Choroid plexus epithelial cell (primary cell): ENCODE data around the gene CARNS1.

Source experiments
- DNase-seq: peaks from one replicate; pipeline ENCODE4 v3.0.0-alpha.2; 2010; ENCODE audit warnings: low read depth
- H3K4me3 ChIP-seq: 2 replicates; pipeline ENCODE4 v1.5.1; 2011; ENCODE audit warnings: low read depth, mild to moderate bottlenecking, control low read depth, low read length, moderate library complexity
- CTCF ChIP-seq: conservative IDR thresholded peaks from 2 replicates; pipeline ENCODE4 v1.5.1; 2011; ENCODE audit warnings: low read depth, mild to moderate bottlenecking, control low read depth, inconsistent platforms, low read length, moderate library complexity

The CARNS1 gene

GRCh38 chr11:67372321-67372992 lies 43.0 kb upstream of the CARNS1 start:
- no peak for DNase-seq
- TF ChIP-seq CTCF: no peak
- H3K4me3 ChIP-seq: peak overlapping the region; percentile 67

GRCh38 chr11:67372993-67373647 lies 42.4 kb upstream of the CARNS1 start, which contains the start of gene CLCF1:
Gene CLCF1, minus strand, starts transcription at chr11:67373598. Its CDS starts 59 bp downstream, at chr11:67373539.
- TF ChIP-seq CTCF: no peak
- peak within 1 kb of the TSS; percentile 67 for H3K4me3 ChIP-seq
- DNase-seq: peak; percentile 69

GRCh38 chr11:67373648-67374570 lies 41.6 kb upstream of the CARNS1 start:
- H3K4me3 ChIP-seq: peak overlapping the region; percentile 67
- DNase-seq: peak; percentile 94
- peak; percentile 41 for TF ChIP-seq CTCF

- peak overlapping the region; percentile 2 for H3K4me3 ChIP-seq
Observed at GRCh38 chr11:67374571-67375281, 40.8 kb upstream of the CARNS1 start.

GRCh38 chr11:67375320-67376055 lies 40.0 kb upstream of the CARNS1 start:
- H3K4me3 ChIP-seq: no peak overlapping the region
- no peak for DNase-seq
- no peak for TF ChIP-seq CTCF

More at GRCh38 chr11:67374571-67375281, 40.8 kb upstream of the CARNS1 start:
- DNase-seq: no peak
- no peak for TF ChIP-seq CTCF
